Measurements from ENCODE around the gene RNF144A. TPM values are rescaled to one million over a fixed set of nuclear protein-coding genes. Genes with fewer than 3 reads are reported as not detected.

The RNF144A gene
- polyA plus RNA-seq, 1 of the 3 experiments (the other 2 are of a cell fraction): 15.6 TPM

- CTCF ChIA-PET: interaction anchor here (0.8 to 1.7 kb wide), 4 partner anchors 9 to 151 kb away, joined by 3 to 4 read pairs (median 3); no protein-coding TSS in a partner anchor
- Histone ChIP-seq H3K4me3 (ENCODE audit: low read depth in 2 of 2, low read length in 1 of 2) (no peak overlapping the region), H3K27me3 (ENCODE audit: insufficient read depth) (no peaks in the 10 kb centered on the region), H3K9ac (no peak overlapping the region; the same call in 1 of the 2 replicates), H2AFZ (ENCODE audit: low read depth) (no peak overlapping the region), H3F3A (replicated peaks; ENCODE audit: insufficient read depth) (peaks cover 11% of the 10 kb centered on the region), H3K36me3 (replicated peaks in 1 of 2; ENCODE audit: control insufficient read depth in 1 of 2, insufficient read depth in 2 of 2, low read length in 1 of 2) (peaks cover 3 to 34% of the 10 kb centered on the region in 2 experiments), H3K79me2 (ENCODE audit: insufficient read depth) (peaks cover 4% of the 10 kb centered on the region; the same call in 1 of the 2 replicates), H4K20me1 (ENCODE audit: insufficient read depth) (peaks cover under 1% of the 10 kb centered on the region; the same call in 1 of the 2 replicates), H3K4me2 (no peak overlapping the region; the same call in 1 of the 2 replicates), H3K4me1 (ENCODE audit: control insufficient read depth in 1 of 2, insufficient read depth in 2 of 2, low read depth in 1 of 2, low read length in 1 of 2) (peaks cover 0 to 11% of the 10 kb centered on the region in 2 experiments; a peak in 3 of 4 replicates), H3K9me2 (no peaks in the 10 kb centered on the region), H3K9me3 (no peaks in the 10 kb centered on the region), H3K27ac (ENCODE audit: low read depth in 2 of 2, low read length in 1 of 2) (peak overlapping the region in 1 of 2 experiments; percentile 77; a peak in 2 of 4 replicates)
- TF ChIP-seq NRF1 (IDR thresholded peaks at IDR 0.05; ENCODE audit: low read depth, low read length) (no peak), EP300 (IDR thresholded peaks at IDR 0.05; ENCODE audit: borderline replicate concordance in 1 of 2, low read depth in 1 of 2, low read length in 1 of 2) (peak in 1 of 2 experiments; percentile 55; a peak in 1 of 4 replicates), YY1 (IDR thresholded peaks at IDR 0.05; ENCODE audit: low read depth) (no peak), MEF2A (IDR thresholded peaks at IDR 0.05; ENCODE audit: borderline replicate concordance, low read depth) (peak; percentile 26; the same call in 1 of the 2 replicates), REST (IDR thresholded peaks at IDR 0.05; ENCODE audit: low read depth, low read length) (no peak), FOSL2 (IDR thresholded peaks at IDR 0.05; ENCODE audit: borderline replicate concordance, low read depth) (peak; percentile 68), USF1 (IDR thresholded peaks at IDR 0.05; ENCODE audit: borderline replicate concordance, low read depth) (0 out of 2 replicates have a peak, but pooled peaks have one; percentile 10), JUND (IDR thresholded peaks at IDR 0.05) (peak; percentile 81), POLR2AphosphoS5 (IDR thresholded peaks at IDR 0.05; ENCODE audit: low read depth, low read length) (peak; percentile 35; the same call in 1 of the 2 replicates), TEAD4 (IDR thresholded peaks at IDR 0.05; ENCODE audit: borderline replicate concordance, insufficient read depth) (peak; percentile 58; the same call in 1 of the 2 replicates), NFIC (IDR thresholded peaks at IDR 0.05; ENCODE audit: borderline replicate concordance) (peak; percentile 73), CHD2 (IDR thresholded peaks at IDR 0.05; ENCODE audit: low read length, partially characterized antibody) (no peak), PBX3 (IDR thresholded peaks at IDR 0.05) (peak; percentile 85), MXI1 (IDR thresholded peaks at IDR 0.05; ENCODE audit: low read depth, low read length) (no peak), GABPA (IDR thresholded peaks at IDR 0.05; ENCODE audit: low read depth) (no peak), SIN3A (IDR thresholded peaks at IDR 0.05; ENCODE audit: borderline replicate concordance, low read depth, low read length) (no peak), ELF1 (IDR thresholded peaks at IDR 0.05) (no peak), TCF12 (IDR thresholded peaks at IDR 0.05) (peak; percentile 81)
- WGBS (ENCODE audit: low lambda C conversion rate): 75% methylated on average over 2 of the region's 2 CpGs
- POLR2A ChIA-PET: no interaction called here
- DNase-seq: no peak
Measured at GRCh38 chr2:6946722-6947121, 29.5 kb downstream of the RNF144A start.
